GM21360 (cell line): ENCODE results near the gene RCBTB2.
"Not testable (repeated sequence)": the region's sequence is repeated elsewhere in the genome, so short reads cannot be mapped to it uniquely, and the experiment has no call there.

Source experiments
- ATAC-seq: cut with Tn5 transposase; IDR thresholded peaks from one replicate; pipeline ENCODE4 v1.9.1; 2021; ENCODE audit warnings: mild to moderate bottlenecking, moderate library complexity; ENCODE audit not compliant: unreplicated experiment

Gene RCBTB2

DNA sequence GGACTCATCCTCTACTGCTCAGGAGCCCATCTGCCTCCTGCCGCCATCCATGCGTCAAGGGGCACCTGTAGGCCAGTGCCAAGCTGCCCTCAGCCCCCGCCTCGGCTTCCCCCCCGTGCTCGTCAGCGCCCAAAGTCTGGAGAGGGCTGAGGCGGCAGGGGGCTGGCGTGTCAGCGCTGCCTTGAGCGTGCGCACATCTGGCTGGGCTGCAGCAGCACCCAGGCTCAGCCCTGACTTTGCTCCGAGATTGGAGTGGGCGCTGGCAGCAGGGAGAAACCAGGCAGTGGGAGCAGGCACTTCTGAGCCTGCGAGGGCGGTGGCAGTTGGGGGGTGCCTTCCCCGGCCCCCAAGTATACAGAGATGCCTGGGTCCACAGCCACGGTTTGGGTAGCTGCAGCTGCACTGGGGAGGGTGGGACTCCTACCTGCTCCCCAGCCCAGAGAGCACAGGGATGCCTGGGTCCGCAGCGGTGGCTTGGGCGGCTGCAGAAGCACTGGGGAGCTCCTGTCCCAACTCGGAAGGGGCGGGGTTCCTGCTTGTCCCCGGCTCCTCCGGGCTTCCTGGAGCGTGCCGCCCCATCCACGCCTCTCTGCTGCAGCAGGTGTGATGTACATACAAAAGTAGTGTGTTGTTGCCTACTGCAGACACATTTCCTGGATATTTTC lies 75.2 kb downstream of the RCBTB2 start:
- no peak for ATAC-seq

DNA sequence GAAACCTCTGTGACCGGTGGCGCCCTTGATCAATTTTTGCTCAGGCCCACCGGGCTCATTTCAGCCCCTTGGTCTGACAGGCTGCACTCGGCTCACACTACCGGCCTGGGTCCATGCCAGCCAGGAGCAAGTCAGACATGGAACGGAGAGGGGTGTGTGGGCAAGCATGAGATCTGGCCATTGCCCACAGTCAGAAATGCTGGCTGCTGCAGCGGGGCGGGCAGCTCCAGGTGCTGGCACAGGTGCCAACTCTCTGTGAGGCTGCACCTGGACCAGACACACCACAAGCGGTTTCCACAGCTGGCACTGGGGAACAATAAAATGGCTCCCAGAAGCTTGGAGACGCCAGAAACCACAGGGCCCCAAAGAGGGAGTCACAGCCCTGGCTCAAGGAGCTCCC lies 76.3 kb downstream of the RCBTB2 start:
- no peak for ATAC-seq

DNA sequence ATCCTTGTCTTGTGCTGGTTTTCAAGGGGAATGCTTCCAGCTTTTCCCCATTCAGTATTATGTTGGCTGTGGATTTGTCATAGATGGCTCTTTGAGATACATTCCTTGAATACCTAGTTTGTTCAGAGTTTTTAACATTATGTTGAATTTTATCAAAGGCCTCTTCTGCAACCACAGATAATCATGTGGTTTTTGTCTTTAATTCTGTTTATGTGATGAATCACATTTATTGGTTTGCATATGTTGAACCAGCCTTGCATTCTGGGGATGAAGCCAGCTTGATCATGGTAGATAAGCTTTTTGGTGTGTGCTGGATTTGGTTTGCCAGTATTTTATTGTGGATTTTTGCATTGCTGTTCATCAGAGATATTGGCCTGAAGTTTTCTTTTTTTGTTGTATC lies 81.7 kb downstream of the RCBTB2 start:
- ATAC-seq = not testable (repeated sequence)

DNA sequence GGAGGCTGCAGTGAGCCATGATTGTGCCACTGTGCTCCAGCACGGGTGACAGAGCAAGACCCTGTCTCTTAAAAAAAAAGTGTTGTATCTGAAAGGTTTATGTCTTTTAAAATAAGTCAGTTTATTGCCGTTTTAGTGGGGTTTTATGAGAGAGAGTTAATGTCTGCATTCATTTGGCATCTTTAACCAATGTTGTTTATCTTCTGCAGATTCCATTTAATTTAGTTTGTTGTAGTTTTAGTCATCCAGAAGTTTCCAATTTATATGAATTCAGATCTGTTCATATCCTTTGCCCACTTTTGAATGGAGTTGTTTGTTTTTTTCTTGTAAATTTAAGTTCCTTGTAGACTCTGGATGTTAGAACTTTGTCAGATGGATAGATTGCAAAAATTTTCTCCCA lies 83.2 kb downstream of the RCBTB2 start:
- ATAC-seq = no peak

DNA sequence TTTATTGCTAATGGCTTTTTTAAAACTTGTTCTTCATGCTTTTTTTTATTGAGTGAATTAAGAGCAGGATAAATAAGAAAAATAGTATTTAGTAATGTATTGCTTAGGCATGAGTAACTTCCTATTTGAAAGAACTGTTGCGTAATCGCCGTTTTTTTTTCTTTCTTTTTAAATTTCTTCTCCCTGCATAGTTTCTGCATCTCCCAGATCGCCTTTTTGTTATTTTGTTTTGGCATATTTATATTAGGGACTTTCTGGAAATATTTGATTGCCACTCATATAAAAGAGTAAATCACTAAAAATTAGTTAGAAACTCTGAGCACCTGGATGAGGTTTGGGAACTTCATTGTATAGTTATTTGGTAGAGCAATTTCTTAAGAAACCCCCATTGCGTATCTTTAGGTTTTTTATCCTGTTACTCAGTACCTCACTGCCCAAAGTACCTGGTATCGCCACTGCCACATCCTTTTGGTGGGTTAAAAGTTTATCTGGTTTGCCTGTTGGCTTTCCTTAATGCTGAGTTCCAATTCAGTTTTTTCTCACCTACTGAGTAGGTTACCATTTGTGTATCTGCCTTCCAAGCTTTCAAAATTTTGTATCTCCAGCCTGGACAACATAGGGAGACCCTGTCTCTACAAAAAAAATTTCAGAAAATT lies 83.8 kb downstream of the RCBTB2 start:
- ATAC-seq = no peak

DNA sequence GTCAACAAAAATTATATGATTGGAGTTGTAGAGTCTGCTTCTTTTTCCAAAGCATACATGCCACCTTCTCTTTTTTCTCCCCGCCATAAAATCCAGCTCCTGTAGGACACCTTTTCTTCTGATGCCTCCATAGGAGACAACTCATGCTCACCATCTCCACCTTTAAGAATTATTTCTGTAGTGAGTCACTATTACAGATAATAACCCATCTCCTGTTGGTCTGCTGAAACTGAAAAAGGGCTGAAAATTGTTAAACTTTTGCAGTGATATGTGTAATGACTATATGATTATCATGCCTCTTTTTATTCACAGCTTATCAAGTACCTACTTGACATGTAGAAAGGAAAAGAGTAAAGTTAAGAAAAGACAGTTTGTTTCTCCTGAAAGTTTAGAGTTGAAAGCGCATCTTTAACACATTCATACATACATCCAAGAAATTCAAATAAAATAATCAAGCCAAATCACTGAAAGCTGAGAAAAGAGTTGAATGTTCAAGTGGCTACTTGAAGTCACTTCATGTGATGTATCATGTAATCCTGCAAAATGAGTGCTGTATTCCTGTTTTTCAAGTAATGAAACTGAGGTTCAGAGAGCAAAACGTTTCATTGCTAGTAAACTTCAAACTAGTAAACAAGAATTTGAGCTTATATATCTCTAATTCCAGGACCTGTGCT lies 84.5 kb downstream of the RCBTB2 start:
- ATAC-seq = no peak

DNA sequence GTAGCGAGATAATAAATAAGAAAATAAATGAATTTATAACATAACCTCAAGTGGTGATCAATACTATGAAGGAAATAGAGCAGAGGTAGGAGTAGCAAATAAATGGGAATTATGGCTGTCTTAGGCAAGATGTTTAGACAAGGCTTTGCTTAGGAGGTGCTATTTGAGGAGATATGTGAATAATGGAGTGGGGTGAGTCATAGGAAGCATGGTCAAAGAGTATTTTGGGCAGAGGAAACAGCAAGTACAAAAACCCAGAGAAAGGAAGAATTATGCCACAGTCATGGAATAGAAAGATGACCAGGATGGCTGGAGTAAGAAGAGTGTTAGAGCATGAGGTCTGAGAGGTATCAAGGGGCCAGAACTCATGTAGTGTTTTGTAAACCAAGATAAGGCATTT lies 86.4 kb downstream of the RCBTB2 start:
- no peak for ATAC-seq

DNA sequence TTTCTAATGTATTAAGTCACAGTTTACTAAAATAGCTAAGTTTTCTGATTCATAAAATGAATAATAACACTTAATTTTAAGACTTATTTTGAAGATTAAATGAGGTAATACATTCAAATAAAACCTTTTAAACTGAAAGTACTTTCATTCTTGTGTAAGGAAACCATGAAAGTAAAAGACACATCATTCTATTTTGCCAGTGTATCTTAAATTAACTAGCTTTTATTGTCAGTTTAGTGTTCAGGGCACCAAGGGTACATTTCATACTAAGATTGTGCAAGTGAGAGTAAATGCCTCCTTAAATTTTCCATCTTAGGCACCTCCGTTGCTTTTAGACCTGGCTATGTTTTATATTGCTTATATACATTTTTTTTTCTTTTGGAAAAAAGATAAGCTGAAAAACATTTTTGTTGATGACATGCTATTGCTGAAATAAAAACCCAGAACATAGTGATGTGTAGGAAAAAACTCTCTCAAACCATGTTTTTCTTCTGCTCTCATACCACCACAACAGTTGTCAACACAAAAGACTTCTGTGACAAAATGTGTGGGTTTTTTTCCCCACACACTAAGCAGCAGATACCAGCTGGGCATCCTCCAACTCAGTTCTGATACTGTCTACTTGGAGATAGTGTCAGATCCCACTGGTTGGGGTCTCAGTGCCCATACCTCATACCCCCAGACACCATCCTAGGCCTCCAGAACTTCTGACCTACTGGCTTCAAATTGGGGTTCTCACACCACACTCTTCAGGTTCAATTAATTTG lies 89.3 kb downstream of the RCBTB2 start:
- ATAC-seq = no peak
